Hepatocyte (in vitro differentiated cells): Measurements from ENCODE around the gene EPC1.

Experiments used
- CTCF ChIP-seq: fragments of 200-600 bp; sonication (generic); IDR thresholded peaks from 2 replicates; pipeline ENCODE4 v1.5.1; 2016; ENCODE audit warnings: antibody characterized with exemption, mild to moderate bottlenecking; ENCODE audit not compliant: poor library complexity
- EZH2 ChIP-seq: fragments of 200-600 bp; sonication (generic); IDR thresholded peaks from 2 replicates; pipeline ENCODE4 v1.6.1; 2016; ENCODE audit warnings: antibody characterized with exemption, mild to moderate bottlenecking, borderline replicate concordance

- TF ChIP-seq CTCF, result no peak
- no peak for TF ChIP-seq EZH2
These were observed 19.6 kb upstream of the EPC1 start for GRCh38 chr10:32366588-32366987.
